Stimulated activated CD4-positive, alpha-beta T cell treated with anti-CD3 and anti-CD28 coated beads, Interleukin-12 subunit alpha, Interleukin-12 subunit beta, amount 100 ng/mL, for 4 hours (primary cell): ENCODE data around the gene ANO6.
"Not testable (repeated sequence)": the region's sequence is repeated elsewhere in the genome, so short reads cannot be mapped to it uniquely, and the experiment has no call there.

Experiments used
- DNase-seq: peaks from one replicate; pipeline ENCODE4 v3.0.0-alpha.2; 2020

ANO6 gene

GRCh38 chr12:45213107-45213506 is 2.8 kb upstream of the ANO6 start:
- DNase-seq = no peak

- no peak for DNase-seq
These were observed 1.8 kb upstream of the ANO6 start for GRCh38 chr12:45214071-45214470.

- no peak for DNase-seq
These were observed 1.0 kb upstream of the ANO6 start for GRCh38 chr12:45214749-45215418.

- peak; percentile 34 for DNase-seq
These were observed 511 bp downstream of the ANO6 start for GRCh38 chr12:45216230-45216982.

GRCh38 chr12:45216983-45217485 is 1.1 kb downstream of the ANO6 start:
- DNase-seq = no peak

GRCh38 chr12:45217846-45218245 is 2.0 kb downstream of the ANO6 start:
- DNase-seq = no peak

GRCh38 chr12:45219621-45220020 is 3.7 kb downstream of the ANO6 start:
- no peak for DNase-seq

GRCh38 chr12:45220363-45220931 is 4.6 kb downstream of the ANO6 start:
- no peak for DNase-seq

GRCh38 chr12:45220969-45221368 is 5.1 kb downstream of the ANO6 start:
- no peak for DNase-seq

GRCh38 chr12:45223868-45224267 is 8.0 kb downstream of the ANO6 start:
- no peak for DNase-seq

- DNase-seq = no peak
These were observed 8.4 kb downstream of the ANO6 start for GRCh38 chr12:45224311-45224710.

- no peak for DNase-seq
These were observed 10.1 kb downstream of the ANO6 start for GRCh38 chr12:45226021-45226420.

GRCh38 chr12:45227316-45228067 is 11.6 kb downstream of the ANO6 start:
- no peak for DNase-seq

- no peak for DNase-seq
These were observed 15.7 kb downstream of the ANO6 start for GRCh38 chr12:45231515-45232145.

GRCh38 chr12:45232146-45232755 is 16.4 kb downstream of the ANO6 start:
- DNase-seq = no peak

GRCh38 chr12:45232756-45233372 is 17.0 kb downstream of the ANO6 start:
- peak; percentile 7 for DNase-seq

GRCh38 chr12:45234139-45234865 is 18.4 kb downstream of the ANO6 start:
- no peak for DNase-seq

GRCh38 chr12:45235087-45236025 is 19.5 kb downstream of the ANO6 start:
- DNase-seq = no peak

GRCh38 chr12:45236383-45236782 is 20.5 kb downstream of the ANO6 start:
- not testable (repeated sequence) for DNase-seq

GRCh38 chr12:45242180-45242579 is 26.3 kb downstream of the ANO6 start:
- DNase-seq = no peak
